HG03354 (cell line): ENCODE results near the gene CYP2C18.
"Not testable (repeated sequence)": the region's sequence is repeated elsewhere in the genome, so short reads cannot be mapped to it uniquely, and the experiment has no call there.

Experiments used
- ATAC-seq: cut with Tn5 transposase; IDR thresholded peaks from one replicate; pipeline ENCODE4 v1.9.1; 2021; ENCODE audit warnings: mild to moderate bottlenecking; ENCODE audit not compliant: unreplicated experiment, poor library complexity, severe bottlenecking

Gene CYP2C18

DNA sequence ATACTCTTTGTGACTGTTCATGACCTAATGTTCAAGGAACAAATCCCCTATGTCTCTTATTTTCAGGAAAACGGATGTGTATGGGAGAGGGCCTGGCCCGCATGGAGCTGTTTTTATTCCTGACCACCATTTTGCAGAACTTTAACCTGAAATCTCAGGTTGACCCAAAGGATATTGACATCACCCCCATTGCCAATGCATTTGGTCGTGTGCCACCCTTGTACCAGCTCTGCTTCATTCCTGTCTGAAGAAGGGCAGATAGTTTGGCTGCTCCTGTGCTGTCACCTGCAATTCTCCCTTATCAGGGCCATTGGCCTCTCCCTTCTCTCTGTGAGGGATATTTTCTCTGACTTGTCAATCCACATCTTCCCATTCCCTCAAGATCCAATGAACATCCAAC, 51.7 kb downstream of the CYP2C18 start:
- no peak for ATAC-seq

DNA sequence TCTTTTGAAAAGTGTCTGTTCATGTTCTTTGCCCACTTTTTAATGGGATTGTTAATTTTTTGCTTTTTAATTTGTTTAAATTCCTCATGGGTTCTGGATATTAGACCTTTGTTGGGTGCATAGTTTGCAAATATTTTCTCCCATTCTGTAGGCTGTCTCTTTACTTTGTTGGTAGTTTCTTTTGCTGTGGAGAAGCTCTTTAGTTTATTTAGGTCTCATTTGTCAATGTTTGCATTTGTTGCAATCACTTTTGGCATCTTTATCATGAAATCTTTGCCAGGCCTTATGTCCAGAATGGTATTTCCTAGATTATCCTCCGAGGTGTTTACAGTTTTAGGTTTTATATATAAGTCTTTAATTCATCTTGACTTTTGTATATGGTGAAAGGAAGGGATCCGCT, 55.1 kb downstream of the CYP2C18 start:
- ATAC-seq: no peak

DNA sequence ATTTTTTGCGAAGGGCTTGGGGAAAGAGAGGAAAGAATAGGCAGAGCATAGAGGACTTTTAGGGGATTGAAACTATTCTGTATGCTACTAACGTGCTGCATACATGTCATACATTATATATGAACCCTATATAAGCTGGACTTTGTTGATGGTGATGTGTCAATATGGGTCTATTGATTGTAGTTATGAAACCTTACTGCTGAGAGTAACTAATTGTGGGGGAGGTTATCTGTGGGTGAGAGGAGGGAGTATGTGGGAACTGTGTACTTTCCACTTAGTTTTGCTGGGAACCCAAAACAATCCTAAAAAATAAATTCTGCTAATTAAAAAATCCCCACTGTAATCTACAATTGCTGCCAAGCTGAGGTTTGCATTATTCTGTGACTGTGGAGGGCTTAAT, 63.6 kb downstream of the CYP2C18 start:
- ATAC-seq: no peak

DNA sequence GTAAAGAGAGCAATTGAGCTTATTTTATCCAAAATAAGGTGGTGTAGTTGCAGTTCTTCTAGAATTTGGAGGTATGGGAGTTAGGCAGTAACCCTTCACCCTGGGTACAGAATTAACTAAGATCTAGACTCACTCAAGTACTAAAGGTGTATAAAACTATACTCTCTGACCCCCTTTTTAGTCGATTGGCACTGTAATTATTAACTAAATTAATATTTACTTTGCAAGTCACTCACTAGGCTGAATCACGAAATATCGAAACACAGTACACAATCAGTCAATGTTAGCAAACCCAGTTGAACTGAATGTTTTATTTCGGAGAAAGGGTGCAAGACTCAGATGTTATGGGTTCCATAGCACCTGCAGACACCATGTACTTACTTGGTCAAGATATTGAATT, 64.3 kb downstream of the CYP2C18 start:
- no peak for ATAC-seq

DNA sequence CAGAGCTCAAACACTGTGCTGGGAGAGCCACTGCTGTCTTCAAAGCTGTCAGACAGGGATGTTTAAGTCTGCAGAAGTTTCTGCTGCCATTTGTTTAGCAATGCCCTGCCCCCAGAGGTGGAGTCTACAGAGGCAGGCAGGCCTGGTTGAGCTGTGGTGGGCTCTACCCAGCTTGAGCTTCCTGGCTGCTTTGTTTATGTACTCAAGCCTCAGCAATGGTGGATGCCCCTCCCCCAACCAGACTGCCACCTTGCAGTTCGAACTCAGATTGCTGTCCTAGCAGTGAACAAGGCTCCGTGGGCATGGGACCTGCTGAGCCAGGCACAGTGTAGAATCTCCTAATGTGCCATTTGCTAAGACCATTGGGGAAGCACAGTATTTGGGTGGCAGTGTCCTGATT, 74.4 kb downstream of the CYP2C18 start:
- no peak for ATAC-seq

DNA sequence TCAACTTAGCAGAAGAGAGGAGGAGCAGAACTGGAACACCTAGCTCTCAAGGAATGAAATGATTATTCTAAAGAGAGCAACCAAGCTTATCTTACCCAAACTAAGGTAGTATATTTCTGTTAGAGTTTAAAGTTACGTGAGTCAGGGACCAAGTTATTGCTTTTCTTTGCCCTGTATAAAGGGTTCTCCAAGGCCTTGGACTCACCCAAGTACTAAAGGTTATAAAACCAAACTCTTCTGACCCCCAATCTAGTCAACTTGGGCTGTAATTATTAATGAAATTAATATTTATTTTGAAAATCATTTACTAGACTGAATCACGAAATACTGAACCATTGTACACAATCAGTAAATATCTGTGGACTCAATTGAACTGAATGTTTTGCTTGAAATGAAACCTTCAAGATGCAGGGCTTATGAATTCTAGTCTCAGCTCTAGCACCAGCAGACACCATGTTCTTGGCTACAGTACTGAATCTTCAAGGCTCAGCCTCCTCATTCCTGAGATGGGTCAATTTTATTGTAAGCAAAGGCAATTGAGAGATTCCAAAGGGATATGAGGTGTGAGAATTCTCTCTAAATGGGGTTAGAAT, 77.2 kb downstream of the CYP2C18 start:
- no peak for ATAC-seq

DNA sequence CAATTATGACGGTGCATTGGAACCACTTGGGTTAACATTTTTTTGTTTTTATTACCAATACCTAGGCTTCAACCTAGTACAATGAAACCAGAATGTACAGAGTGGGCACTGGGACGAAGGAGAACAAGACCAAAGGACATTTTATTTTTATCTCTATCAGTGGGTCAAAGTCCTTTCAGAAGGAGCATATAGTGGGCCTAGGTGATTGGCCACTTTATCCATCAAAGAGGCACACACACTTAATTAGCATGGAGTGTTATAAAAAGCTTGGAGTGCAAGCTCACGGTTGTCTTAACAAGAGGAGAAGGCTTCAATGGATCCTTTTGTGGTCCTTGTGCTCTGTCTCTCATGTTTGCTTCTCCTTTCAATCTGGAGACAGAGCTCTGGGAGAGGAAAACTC, 78.9 kb downstream of the CYP2C18 start, which contains the start of gene CYP2C19:
Gene CYP2C19 (plus strand): TSS at position 289 of the 400 bp plus-strand sequence. CDS start 25 bp downstream, at position 314.
- ATAC-seq: no peak

DNA sequence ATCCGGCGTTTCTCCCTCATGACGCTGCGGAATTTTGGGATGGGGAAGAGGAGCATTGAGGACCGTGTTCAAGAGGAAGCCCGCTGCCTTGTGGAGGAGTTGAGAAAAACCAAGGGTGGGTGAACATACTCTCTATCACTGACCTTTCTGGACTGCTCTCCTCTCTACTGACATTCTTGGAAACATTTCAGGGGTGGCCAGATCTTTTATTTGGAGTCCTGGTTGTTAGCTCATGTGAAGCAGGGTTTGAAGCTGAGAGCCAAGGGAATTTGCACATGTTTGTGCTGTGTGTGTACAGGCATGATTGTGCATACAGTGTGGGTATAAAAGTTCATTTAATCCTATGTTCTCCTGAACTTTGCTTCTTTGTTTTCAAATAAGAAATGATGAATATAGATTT, 91.9 kb downstream of the CYP2C18 start:
- ATAC-seq: not testable (repeated sequence)

DNA sequence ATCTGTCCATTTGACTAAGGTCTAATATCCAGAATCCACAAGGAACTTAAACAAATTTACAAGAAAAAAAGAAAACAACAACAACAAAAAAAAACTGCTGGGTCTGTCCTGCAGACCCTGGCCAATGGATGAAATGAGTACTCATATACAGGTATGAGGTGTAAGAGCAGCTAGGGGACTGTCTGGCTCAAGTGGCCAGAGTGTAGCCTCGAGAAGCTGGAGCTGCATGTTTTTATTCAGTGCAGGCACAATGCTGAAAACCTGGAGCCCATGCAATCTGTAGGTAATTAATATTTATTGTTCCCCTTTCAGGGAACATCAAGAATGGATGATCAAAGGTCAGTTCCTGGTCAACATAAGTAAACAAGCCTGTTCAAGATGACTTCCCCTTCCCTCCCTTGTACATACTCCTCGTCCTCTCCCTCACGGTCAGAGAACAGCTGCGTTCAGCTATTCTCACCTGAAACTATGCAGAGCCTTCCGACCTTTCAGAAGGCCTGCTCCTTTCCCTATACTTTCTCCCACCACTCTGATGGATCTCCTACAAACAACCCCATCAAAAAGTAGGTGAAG, 94.4 kb downstream of the CYP2C18 start:
- no peak for ATAC-seq

DNA sequence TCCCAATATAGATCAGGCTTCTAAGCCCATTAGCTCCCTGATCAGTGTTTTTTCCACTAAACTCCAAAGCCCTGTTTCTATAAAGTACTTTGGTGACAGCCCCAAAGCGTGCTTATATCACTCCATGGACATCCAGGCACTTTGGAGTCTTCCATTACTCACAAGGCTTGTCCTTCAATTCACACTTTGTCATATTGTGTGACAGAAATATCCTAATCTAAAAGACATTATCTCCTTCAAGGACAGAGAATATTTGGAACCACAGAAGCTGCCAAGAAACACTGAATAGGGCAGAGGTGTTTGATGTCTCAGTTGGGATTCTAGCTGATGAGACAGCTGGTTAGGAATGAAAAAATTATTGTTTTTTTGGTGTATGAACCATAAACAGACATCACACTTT, 97.3 kb downstream of the CYP2C18 start:
- no peak for ATAC-seq

DNA sequence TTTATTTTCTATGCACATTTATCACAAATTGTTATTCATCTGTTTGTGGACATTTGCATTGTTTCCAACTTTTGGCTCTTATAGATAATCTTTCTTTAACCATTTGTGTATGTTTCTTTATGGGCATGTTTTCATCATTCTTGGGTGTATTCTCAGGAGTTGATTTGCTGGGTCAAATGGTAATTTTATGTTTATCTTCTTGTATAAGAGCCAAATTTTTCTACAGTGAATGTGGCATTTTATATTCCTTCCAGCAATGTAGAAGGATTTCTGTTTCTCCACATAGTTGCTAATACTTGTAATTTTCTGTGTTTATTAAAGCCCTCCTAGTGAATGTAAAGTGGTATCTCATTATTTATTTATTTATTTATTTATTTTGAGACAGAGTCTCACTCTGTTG, 100.7 kb downstream of the CYP2C18 start:
- no peak for ATAC-seq

DNA sequence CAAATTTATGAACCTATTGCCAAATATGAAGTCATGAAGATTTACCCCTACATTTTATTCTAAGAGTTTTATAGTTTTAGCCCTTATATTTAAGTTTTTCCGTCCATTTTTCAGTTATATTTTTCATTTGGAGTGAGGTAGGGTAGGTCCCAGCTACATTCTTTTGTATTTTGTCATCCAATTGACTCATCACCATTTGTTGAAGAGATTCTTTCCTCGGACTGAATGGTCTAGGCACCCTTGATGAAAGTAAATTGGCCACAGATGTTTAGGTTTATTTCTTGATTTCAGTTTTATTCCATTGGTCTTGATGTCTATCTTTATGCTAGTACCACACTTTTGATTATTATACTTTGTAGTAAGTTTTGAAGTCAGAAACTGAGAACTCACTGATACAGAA, 101.7 kb downstream of the CYP2C18 start:
- ATAC-seq: no peak
